ENCODE results near the gene COG6.
A peak's percentile ranks its signal among the peaks of the same experiment; 100 is the strongest.

COG6 gene

DNA sequence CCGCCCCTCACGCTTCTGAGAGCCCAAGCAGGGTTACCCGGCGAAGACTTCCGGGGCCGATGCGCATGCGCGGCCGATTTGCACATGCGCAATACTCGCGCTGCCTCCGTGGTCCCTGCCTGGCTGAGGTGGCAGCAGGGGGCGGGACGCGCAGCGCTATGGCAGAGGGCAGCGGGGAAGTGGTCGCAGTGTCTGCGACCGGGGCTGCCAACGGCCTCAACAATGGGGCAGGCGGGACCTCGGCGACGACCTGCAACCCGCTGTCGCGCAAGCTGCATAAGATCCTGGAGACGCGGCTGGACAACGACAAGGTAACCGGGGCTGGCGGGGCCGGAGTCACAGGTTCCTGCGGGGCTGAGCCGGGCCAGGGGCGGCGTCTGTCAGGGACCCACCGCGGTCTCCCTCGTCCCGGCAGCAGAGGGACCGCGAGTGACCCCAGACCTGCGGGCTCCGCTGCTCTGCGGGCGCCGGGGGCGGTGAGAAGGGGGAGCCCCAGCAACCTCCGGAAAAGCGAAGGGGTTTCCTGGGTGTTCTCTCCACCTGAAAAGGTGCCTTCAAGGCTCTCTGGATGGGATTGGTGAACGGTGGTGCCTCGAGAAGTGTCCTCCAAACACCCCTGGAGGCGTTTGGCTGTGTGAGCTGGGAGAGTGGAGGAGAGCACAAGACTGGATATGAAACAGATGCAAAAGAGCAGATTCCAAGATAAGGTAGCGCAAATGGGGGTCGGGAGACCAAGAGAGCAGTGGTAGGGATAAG lies at the start of gene COG6:
TSS of gene COG6 (plus strand) at position 94 of the 756 bp plus-strand sequence. CDS start at position 159, 65 bp downstream.
- DNase-seq (ENCODE audit: low read depth) = peak; percentile 95

GRCh38 chr13:39605677-39606320 lies 49.7 kb upstream of the COG6 start:
- DNase-seq (ENCODE audit: low read depth) = no peak

GRCh38 chr13:39607876-39608275 lies 47.6 kb upstream of the COG6 start:
- DNase-seq (ENCODE audit: low read depth) = no peak

DNA sequence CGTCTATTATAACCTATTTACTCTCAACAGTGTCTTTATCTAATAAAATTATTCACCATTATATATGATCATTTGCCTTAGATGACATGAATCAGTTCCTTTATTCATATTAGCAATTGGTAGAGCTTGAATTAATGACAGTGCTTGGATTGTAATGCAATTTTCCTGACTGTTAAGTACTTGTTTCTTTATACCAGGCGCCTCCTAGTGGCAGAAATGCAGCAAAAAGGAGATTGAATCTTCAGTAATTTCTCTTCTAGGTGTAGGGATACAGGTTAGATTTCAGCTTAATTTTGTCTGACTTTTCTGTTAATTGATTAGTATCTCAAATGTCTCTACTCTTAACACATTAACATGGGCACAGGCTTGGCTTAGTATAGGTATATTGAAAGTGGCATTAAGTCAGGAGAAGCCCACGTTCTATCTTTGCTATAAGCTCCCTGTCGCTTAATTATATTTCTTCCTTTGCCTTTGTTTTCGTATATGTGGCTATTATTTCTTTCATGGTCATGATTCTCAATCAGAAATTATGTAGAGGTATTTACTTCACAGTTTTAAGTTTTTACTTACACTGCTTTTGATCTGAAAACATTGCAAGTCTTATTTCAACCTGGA lies 43.3 kb upstream of the COG6 start:
- peak; percentile 30 for DNase-seq (ENCODE audit: low read depth)

GRCh38 chr13:39616087-39616694 lies 39.3 kb upstream of the COG6 start:
- no peak for DNase-seq (ENCODE audit: low read depth)

DNA sequence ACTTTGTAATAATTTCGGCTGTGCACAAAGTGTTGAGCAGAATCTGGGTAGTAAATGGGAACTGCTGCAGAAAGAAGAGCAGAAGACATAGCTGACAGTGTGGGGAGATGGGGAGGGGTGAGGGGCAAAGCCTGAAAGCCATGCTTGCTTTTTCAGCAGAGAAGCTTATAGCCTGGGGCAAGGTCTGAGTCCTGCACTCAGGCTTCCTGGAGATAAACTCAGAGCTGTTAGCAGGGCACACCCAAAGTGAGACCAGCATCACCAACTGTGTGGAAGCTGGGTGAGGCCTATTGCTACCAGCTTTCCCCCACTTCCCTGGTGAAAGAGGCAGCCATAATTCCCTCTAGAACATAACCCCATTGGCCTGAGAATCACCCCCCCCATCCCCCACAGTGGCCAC lies 36.9 kb upstream of the COG6 start:
- DNase-seq (ENCODE audit: low read depth) = no peak

GRCh38 chr13:39623466-39623865 lies 32.0 kb upstream of the COG6 start:
- no peak for DNase-seq (ENCODE audit: low read depth)

- DNase-seq (ENCODE audit: low read depth) = no peak
Measured at GRCh38 chr13:39631307-39631706, 24.2 kb upstream of the COG6 start.

- DNase-seq (ENCODE audit: low read depth) = no peak
Measured at GRCh38 chr13:39632994-39633393, 22.5 kb upstream of the COG6 start.

GRCh38 chr13:39635564-39635963 lies 19.9 kb upstream of the COG6 start:
- no peak for DNase-seq (ENCODE audit: low read depth)

- no peak for DNase-seq (ENCODE audit: low read depth)
Measured at GRCh38 chr13:39637890-39638289, 17.6 kb upstream of the COG6 start.

DNA sequence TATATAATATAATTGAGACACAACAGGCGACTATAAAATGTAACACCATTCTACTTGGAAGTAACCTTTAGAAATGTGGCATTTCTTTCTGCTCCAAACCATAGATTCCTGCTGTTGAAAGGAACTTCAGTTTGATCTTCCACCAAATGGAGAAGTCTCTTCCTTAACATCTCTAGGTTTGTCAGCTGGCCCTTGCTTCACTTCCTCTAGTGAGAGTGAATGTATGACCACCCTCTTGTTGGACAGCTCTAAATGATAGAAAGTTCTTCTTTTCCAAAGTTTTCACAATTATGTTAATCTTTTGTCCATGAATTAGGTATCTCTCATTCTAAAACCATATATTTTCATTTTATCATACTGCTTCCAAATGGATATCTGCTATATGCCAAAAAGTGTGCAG lies 13.8 kb upstream of the COG6 start:
- DNase-seq (ENCODE audit: low read depth) = no peak

DNA sequence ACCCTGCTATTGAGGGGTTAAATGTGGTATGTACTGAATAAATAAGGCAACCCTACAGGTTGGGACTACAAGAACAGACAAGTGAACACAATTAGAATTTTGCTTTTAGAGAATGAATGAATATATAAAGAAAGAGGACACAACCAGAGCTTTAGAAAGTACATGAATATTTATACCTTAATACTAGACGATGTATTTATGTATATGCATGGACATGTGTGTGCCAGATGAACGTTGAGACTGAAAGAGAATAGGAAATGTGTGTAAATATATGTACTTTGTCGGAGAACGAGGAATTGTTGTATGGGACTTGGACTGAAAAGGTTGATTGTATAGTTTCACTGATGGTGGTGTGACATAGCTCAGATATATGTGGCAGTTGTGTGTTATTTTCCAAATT lies 9.3 kb upstream of the COG6 start:
- DNase-seq (ENCODE audit: low read depth) = no peak

DNA sequence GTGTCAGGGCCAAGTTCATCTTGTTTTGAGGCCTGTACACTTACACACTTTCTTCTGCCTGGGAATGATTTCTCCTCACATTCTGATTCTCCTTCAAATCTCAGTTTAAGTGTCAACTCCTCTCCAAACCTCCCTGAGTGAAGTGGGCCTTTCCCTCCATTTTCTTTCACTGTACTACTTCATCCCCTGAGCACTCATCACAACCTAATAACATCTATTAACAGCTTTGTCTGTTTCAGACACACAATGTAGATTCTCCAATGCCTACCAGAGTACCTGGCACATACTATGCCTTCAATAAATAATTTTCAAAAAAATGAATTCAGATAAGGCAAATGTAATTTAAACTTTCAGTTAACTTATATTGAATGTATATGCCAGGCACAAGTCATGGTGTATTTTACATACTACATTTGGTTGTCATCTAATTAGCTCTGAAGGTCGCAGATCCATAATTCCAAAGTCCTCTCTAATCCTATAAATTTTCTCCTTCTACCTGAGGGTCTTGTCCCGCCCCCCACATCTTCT lies 357 bp upstream of the COG6 start:
- no peak for DNase-seq (ENCODE audit: low read depth)

- DNase-seq (ENCODE audit: low read depth) = no peak
Measured at GRCh38 chr13:39656325-39656677, 839 bp downstream of the COG6 start.

DNA sequence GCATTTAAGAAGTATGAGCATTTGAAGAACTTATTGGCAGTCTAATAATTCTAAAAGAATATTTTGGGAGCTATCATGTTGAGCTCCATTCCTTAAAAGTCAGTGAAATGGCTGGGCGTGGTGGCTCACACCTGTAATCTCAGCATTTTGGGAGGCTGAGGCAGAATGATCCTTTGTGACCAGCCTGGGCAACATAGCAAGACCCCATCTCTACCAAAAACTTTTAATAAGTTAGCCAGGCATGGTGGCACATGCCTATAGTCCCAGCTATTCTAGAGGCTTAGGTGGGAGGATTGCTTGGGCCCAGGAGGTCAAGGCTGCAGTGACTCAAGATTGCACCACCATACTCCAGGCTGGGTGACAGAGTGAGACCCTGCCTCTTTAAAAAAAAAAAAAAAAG lies 8.0 kb downstream of the COG6 start:
- DNase-seq (ENCODE audit: low read depth) = no peak

DNA sequence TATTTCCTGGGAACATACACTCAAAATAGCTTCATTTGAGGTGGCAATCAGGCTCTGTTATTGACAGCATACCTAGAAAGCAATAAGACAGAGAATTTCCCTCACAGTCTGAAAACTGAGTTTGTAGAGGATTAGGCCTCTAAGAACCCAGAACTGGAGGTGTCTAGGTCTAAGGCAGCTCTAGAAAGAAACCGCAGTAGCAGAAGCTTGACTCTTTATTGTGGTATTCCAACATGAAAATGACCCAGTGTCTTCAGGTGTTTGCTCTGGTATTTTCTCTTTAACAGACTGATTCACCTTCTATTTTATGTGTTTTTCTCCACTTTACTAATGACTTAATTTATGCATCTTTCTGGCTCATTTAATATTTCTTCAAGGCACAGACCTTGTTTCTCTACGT lies 8.5 kb downstream of the COG6 start:
- DNase-seq (ENCODE audit: low read depth) = no peak

DNA sequence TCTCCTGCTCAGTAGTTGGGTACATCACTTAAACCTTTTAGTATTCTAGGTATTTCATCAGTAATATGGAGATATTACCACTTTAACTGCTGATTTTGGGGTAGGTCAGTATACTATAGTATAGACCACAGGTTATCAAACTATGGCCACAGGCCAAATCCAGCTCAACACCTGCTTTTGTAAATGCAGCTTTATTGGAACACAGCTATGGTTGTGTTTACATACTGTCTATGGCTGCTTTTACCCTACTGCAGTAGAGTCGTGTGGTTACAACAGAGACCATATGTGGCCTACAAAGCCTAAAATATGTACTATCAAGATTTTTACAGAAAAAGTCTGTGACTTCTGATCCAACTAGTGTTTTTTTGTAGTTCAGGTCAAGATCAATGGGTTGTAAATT lies 10.3 kb downstream of the COG6 start:
- DNase-seq (ENCODE audit: low read depth) = no peak

DNA sequence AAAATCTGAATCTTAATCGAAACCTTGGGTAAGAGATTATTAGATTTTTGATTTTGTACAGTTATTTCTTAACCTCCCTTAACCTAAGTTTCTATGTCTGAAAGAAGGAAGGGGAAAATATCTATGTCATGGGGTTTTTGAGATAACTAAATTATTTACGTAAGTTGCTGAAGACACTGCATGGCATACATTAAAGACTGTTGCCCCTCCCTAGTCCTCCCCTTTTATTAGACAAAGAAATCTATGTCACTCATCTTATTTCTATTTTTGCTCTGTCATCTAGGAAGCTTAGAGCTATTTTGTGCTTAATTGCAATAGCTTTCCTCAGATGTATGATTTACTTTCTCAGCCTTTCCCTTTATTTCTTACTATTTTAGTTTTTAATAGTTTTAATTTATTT lies 15.0 kb downstream of the COG6 start:
- DNase-seq (ENCODE audit: low read depth) = no peak

GRCh38 chr13:39672378-39673132 lies 17.1 kb downstream of the COG6 start:
- DNase-seq (ENCODE audit: low read depth) = no peak

DNA sequence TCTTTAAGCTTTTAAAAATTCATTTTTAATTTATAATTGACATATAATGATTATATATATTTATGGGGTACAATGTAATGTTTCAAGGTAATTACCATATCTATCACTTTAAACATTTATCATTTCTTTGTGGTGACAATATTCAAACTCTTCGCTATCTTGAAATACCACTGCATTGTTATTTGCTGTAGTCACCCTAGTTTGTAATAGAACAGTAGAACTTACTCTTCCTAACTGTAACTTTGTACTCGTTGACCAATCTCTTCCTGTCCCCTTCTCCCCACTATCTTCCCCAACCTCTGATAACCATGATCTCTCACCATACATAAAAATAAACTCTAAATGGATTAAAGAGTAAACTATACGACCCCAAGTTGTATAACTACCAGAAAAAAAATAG lies 20.4 kb downstream of the COG6 start:
- DNase-seq (ENCODE audit: low read depth) = no peak

DNA sequence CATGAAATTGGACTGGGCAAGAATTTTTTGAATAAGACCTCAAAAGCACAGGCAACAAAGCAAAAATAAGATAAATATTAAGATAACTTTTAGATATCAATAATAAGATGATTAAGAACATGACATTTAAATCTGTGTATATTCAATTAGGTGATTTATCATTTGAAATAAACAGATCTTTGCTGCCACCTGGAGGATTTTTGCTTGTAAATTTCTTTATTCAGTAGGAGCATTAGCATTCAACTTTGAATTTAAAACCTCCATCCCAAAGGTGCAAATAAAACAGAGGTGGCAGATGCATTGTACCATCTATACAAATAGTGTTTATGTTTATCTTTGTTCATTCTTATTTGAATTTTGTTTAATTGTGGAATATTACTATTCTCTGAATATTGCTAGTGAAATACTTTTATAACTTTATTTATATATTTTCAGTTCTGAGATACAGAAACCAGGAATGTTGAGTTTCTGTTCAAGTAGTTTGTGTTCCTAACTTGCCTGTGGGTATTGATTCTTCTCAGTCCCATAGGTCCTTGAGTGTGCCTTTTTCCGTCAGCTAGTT lies 20.9 kb downstream of the COG6 start:
- no peak for DNase-seq (ENCODE audit: low read depth)
